ENCODE measurements around the gene ENTREP3.
"Not testable (repeated sequence)": the region's sequence is repeated elsewhere in the genome, so short reads cannot be mapped to it uniquely, and the experiment has no call there.

ENTREP3 gene
- long read RNA-seq, donor 1, partial matches to known transcripts, result 0 of 2 reads
- long read RNA-seq, donor 1, other reads (novel, unspliced or antisense), result 0 of 2 reads
- long read RNA-seq, donor 2, partial matches to known transcripts, result 0 of 2 reads
- long read RNA-seq, donor 2, other reads (novel, unspliced or antisense), result 0 of 2 reads
- long read RNA-seq, donor 3, partial matches to known transcripts, result 0 of 1 reads
- long read RNA-seq, donor 3, other reads (novel, unspliced or antisense), result 0 of 1 reads
- long read RNA-seq, donor 4, partial matches to known transcripts, result 21 of 27 reads
- long read RNA-seq, donor 4, other reads (novel, unspliced or antisense), result 0 of 27 reads
- long read RNA-seq, donor 5, partial matches to known transcripts, result 0 of 2 reads
- long read RNA-seq, donor 5, other reads (novel, unspliced or antisense), result 0 of 2 reads
- long read RNA-seq, donor 6, partial matches to known transcripts, result 5 of 7 reads
- long read RNA-seq, donor 6, other reads (novel, unspliced or antisense), result 0 of 7 reads
- long read RNA-seq, donor 7, partial matches to known transcripts, result 6 of 13 reads
- long read RNA-seq, donor 7, other reads (novel, unspliced or antisense), result 0 of 13 reads
- long read RNA-seq, donor 8, partial matches to known transcripts, result 0 of 5 reads
- long read RNA-seq, donor 8, other reads (novel, unspliced or antisense), result 0 of 5 reads

DNA sequence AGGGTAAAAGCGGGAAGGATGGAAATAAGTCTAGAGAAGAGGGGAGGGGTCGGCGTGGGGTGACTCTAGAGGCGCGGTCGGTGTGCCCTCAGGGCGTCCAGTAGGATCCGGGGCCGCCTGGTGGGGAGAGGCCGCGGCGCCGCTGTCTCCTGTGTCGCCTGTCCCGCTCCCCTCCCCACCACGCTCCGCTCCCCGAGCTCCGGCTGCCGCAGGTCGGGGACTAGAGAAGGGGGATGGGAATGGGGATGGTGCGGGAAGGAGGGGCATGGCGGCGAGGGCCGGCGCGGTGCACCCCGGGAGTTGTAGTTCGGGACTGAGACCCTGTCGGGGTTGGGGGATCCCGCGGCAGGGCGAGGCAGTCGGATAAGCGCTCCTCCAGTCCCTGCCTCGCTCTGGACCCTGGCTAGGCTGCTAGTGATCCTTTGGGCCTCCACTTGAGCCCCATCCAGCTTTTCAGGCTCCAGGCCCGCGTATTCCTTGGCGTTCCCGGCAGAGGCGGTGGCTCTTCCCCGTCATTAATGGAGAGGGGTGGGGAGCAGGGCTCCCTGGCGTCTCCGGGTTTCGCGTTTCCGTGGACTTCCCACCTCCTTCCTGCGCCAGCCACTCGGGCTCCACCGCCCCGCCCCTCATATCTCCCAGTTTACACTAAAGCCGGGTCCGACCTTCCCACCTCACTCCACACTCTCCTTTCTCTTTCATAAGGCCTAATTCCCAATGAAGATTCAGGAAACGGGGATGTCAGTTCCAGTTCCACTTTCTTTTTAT lies at the start of gene ENTREP3:
ENTREP3 (minus strand) TSS at position 241 of the 765 bp plus-strand sequence. CDS start 606 bp downstream, outside the sequence.
- DNase-seq, result peak; percentile 95

DNA sequence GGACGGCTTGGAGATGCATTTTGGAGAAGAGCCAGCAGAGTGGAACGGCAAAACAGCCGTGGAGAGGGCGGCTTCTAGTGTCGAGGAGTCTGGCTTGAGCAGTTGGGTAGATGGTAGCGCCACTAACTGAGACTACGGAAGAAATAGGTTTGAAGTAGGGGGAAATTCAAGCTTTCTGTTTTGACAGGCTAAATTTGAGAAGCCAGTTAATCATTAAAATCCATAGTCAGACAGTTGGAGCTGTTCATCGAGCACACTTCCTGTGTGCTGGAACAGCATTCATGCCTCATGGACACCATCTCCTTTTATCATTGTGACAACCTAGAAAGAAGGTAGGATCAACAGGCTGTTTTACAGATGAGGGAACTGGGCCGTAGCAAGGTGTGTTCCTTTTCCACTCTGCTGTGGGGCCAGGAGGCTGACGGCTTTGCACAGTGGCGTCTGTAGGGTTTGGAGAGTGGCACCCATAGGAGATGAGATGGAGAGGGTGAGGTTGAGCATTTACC lies 49.3 kb upstream of the ENTREP3 start:
- no peak for DNase-seq

- no peak for DNase-seq
These were observed 46.1 kb upstream of the ENTREP3 start, which contains the start of gene PKLR for GRCh38 chr1:155301342-155301841. PKLR (minus strand) TSS chr1:155301438; CDS start chr1:155301395, 43 bp downstream.

DNA sequence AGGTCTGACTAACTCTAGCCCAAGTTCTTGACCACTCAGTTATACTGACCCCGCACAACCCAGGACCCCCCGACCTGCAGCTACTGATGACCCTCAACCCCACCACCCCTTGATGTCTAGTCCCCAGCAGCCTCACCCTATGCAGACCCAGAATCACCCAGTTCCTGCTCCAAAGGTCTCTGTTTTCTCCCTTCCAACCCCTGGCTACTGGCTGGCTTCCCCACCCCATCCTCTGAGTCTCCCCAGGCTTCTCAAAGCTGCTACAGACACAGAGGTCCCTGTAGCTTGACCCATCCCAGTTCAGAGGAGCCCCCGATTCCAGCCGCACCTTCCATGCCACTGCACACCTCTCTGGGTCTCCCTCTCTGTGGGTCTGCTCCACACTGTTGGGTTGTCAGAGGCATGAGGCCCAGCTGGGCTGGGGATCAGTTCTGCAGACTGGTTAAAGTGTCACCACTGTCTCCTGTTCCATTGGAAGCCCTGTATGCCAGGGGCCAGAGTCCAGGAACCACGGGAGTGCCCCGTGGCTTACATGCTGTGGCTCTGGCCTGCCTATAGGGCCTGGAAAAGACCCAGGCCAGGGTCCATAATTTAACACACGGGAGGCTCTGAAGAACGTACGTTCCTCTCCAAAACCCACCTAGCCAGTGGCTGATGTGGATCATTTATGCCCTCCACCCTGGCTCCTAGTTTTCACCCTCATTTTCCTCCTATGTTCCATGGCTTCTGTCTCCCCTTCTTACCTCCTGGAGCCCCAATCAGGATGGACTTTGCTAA lies 45.5 kb upstream of the ENTREP3 start:
- DNase-seq, result no peak

DNA sequence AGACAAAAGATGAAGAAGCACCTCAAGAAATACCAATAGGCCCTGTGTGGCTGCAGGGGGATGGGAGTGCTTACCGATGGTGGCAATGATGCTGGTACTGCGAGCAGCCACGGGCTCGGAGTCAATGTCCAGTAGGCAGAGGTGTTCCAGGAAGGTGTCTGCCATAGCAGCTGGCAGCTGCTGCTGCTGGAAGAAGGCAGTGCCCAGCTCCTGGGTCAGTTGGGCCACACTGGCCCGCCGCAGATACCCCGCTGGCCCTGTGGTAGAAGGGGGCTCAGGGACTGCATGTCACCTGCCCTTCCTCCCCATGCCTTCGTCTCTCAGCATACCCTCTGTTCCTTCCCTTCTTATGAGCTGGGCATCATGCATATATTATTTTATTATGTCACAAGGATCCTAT lies 44.7 kb upstream of the ENTREP3 start:
- DNase-seq, result no peak

GRCh38 chr1:155297384-155297783 lies 42.1 kb upstream of the ENTREP3 start:
- DNase-seq, result no peak

DNA sequence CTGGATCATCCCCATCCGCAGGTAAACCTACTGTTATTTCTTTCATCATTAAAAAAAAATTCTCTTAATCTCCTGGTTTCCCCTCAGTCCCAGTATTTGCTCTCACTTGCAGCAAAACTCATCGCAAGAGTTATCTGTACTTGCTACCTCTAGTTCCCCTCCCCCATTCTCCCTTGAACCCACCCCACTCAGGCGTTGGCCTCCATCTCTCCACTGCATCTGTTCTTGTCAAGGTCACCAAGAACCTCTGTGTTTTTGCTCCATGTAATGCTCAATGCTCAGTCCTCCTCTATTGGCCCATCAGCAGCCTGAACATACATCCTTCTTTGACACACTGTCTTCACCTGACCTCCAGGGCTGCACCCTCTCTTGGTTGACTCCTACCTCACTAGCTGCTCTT lies 41.4 kb upstream of the ENTREP3 start:
- no peak for DNase-seq

DNA sequence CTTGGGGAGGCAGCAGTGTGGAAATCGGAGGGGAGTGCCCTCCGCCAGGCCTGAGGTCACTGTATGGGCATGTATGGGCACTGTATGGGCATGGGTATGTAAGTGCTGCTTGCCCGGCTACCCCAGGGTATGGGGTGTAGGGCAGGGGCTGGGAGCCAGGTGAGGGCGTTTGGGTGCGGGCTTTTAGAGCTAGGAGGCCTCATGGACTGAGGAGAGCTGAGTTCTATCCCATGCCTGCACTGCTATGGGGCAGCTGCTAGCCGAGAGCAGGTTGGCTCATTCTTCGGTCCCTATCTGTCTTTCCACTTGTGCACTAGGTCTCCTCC lies 40.6 kb upstream of the ENTREP3 start:
- DNase-seq, result no peak

DNA sequence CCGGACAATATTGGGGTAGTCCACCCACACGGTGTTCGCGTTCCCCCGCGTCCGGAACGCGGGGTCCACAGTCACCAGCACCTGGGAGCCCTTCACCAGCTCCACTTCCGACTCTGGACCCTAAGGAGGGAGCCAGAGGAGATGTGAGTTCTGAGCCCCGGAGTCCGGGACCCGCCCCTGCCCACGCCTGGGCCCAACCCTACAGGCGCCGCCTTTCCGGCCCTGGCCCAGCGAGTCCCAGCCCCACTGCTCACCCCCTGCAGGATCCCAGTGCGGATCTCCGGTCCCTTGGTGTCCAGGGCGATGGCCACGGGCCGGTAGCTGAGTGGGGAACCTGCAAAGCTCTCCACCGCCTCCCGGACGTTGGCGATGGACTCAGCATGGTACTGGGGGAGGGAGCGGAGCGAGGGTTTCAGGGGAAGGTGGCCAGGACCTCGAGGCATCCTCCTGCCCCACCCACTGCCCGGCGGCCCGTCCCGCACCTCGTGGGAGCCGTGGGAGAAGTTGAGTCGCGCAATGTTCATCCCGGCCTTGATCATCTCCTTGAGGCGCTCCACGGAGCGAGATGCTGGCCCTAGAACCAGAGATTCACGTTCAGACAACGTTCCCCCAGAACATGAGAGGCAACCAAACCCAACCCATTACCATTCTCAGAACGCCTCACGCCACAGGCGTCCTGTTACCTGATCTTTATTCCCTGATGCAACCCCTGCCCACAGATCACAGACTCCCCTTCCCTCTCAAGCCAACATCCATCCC lies 40.1 kb upstream of the ENTREP3 start:
- no peak for DNase-seq

DNA sequence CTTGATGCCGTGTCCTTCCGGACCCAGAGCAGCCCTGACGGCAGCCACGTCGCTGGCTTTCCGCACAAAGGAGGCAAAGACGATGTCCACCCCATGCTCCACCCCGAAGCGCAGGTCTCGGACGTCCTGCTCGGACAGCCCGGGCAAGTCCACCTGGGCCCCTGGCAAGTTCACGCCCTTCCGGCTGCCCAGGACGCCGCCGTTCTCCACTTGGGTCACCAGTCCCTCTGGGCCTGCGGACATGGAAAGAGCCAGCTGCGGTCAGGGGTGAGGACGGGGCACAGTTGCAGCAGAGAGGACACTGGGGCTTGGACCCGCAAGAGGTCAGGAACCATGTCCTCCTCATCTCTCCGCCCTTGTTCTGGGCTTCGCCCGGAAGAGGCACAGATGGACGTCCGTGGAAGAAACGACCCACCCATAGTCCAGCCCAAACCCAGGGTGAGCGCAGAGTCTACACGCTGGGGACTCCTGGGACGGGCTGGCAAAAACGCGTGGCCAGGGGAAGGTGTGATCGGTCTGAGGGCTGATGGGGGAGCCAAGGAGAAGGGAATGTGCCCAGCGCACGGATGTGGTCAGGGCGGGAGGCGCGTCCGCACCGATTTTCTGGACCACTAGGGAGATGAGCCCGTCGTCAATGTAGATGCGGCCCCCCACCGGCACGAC lies 39.4 kb upstream of the ENTREP3 start:
- no peak for DNase-seq

DNA sequence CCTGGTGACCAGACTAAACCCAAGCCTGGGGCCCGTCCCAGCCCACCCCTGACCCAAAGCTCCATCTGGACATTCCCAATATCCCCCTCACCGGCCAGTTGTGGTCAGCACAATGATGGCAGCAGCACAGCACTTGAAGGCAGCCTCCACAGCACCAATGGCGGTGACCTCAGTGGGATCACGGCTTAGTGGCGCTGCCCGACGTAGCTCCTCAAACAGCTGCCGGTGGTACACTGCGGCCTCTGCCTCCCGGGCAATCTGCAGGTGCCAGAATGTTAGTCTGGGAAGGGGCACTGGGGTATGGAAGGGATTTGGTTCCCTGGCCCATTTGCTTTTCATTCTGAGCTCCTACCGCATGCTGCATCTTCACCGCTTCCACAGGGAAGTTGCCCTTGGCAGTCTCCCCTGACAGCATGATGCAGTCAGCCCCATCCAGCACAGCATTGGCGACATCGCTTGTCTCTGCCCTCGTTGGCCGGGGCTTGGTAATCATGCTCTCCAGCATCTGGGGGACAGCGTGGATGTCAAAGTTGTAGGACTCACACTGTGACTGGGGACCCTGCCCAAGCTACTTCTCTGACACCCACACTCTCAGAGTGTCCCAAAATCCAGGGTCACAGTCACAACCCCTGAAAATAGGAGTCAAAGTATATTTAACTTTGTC lies 37.9 kb upstream of the ENTREP3 start:
- DNase-seq, result no peak

- not testable (repeated sequence) for DNase-seq
These were observed 35.7 kb upstream of the ENTREP3 start for GRCh38 chr1:155291006-155291405.

GRCh38 chr1:155287987-155288543 lies 32.8 kb upstream of the ENTREP3 start:
- DNase-seq, result no peak

DNA sequence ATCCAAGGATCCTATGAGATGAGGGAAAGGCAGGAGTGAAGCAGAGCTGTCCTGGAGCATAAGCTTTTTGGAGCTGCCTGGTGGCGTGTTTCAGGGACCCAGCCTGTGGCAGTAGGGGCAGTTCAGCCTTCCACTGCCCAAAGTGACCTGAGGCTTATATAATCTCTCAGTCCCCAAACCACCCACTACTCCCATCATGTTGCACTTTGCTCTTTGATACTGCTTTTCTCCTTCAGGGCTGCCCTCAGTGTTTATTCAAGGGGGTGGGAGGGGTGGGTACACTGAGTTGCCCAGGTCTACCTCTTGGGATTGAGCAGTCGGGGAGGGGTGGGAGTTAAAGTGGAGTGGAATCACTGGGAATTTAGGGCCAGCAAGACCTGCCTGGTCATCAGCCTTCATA lies 31.3 kb upstream of the ENTREP3 start:
- DNase-seq, result no peak

DNA sequence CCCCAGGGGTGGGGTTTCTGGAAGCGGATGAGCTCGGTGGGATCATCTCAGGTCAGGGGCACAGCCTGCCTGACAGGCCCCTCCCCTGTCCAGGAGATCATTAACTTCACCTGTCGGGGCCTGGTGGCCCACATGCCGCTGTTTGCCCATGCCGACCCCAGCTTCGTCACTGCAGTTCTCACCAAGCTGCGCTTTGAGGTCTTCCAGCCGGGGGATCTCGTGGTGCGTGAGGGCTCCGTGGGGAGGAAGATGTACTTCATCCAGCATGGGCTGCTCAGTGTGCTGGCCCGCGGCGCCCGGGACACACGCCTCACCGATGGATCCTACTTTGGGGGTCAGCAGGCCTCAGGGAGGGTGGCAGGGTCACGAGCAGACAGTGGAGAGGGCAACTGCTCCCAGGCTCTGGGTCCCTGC lies 30.4 kb upstream of the ENTREP3 start:
- no peak for DNase-seq

GRCh38 chr1:155285063-155285462 lies 29.8 kb upstream of the ENTREP3 start:
- DNase-seq, result no peak

- no peak for DNase-seq
These were observed 29.2 kb upstream of the ENTREP3 start for GRCh38 chr1:155284476-155284875.

- DNase-seq, result no peak
These were observed 27.3 kb upstream of the ENTREP3 start for GRCh38 chr1:155282488-155283091.

- no peak for DNase-seq
These were observed 24.0 kb upstream of the ENTREP3 start for GRCh38 chr1:155279268-155279667.

Measured in right kidney (tissue), 9 donors.